T-helper 17 cell (primary cell): ENCODE measurements around the gene TTC36. TPM values are rescaled to one million over a fixed set of nuclear protein-coding genes. Genes with fewer than 3 reads are reported as not detected.

Experiments
- ATAC-seq: fragments of 150-1000 bp; cut with Tn5 transposase; 2 replicates; pipeline ENCODE4 v1.10.0; 2021; ENCODE audit warnings: mild to moderate bottlenecking, moderate library complexity
- DNase-seq, 3 donors: peaks; one replicate each; pipeline versions ENCODE4 v3.0.0 to v3.0.0-alpha.2; 2020 to 2021
- H3K9me3 ChIP-seq: one replicate; pipeline ENCODE4 v1.7.0; 2013; ENCODE audit warnings: low read length, mild to moderate bottlenecking; ENCODE audit not compliant: control insufficient read depth, poor library complexity, severe bottlenecking
- H3K27ac Mint-ChIP-seq: one replicate; pipeline ENCODE4 v1.8.0; 2022; ENCODE audit warnings: mild to moderate bottlenecking, moderate library complexity, mixed read lengths
- H3K27me3 Mint-ChIP-seq: one replicate; pipeline ENCODE4 v1.8.0; 2022; ENCODE audit warnings: mixed read lengths
- H3K36me3 Mint-ChIP-seq: one replicate; pipeline ENCODE4 v1.8.0; 2022; ENCODE audit warnings: low read depth, mixed read lengths
- H3K4me1 Mint-ChIP-seq: one replicate; pipeline ENCODE4 v1.8.0; 2022; ENCODE audit warnings: mild to moderate bottlenecking, mixed read lengths
- H3K4me3 Mint-ChIP-seq: one replicate; pipeline ENCODE4 v1.8.0; 2022; ENCODE audit warnings: mild to moderate bottlenecking, moderate library complexity, mixed read lengths
- total RNA-seq, 4 donors: library from RNA in 2 of 4; stranded (reverse) in 2 of 4; gene quantifications; one replicate each; pipeline ENCODE4 v1.2.3 and lab custom pipeline; 2022 to 2026

TTC36 gene
- total RNA-seq, 2 donors from 2014 or later, result 0.55 TPM; not detected in 1

GRCh38 chr11:118524757-118525470, 2.4 kb upstream of the TTC36 start:
- H3K4me3 Mint-ChIP-seq, result no peak overlapping the region
- H3K36me3 Mint-ChIP-seq, result peaks cover 3% of the 10 kb centered on the region
- DNase-seq, result no peak
- no peak for ATAC-seq
- no peaks in the 10 kb centered on the region for H3K27me3 Mint-ChIP-seq
- peaks cover 27% of the 10 kb centered on the region for H3K4me1 Mint-ChIP-seq
- H3K27ac Mint-ChIP-seq, result no peak overlapping the region
- H3K9me3 ChIP-seq, result no peaks in the 10 kb centered on the region

GRCh38 chr11:118526688-118527087, 586 bp upstream of the TTC36 start:
- H3K27ac Mint-ChIP-seq, result peak overlapping the region; percentile 32
- ATAC-seq, result no peak
- no peaks in the 10 kb centered on the region for H3K9me3 ChIP-seq

GRCh38 chr11:118528511-118528910, 1.2 kb downstream of the TTC36 start:
- peaks cover 34% of the 10 kb centered on the region for H3K4me1 Mint-ChIP-seq
- no peaks in the 10 kb centered on the region for H3K27me3 Mint-ChIP-seq
- H3K27ac Mint-ChIP-seq, result peak overlapping the region; percentile 81
- no peaks in the 10 kb centered on the region for H3K9me3 ChIP-seq
- no peak overlapping the region for H3K4me3 Mint-ChIP-seq
- H3K36me3 Mint-ChIP-seq, result peaks cover 2% of the 10 kb centered on the region
- ATAC-seq (no peak), DNase-seq (no peak)

More at GRCh38 chr11:118526688-118527087, 586 bp upstream of the TTC36 start:
- Mint-ChIP-seq H3K4me1 (peaks cover 34% of the 10 kb centered on the region), H3K27me3 (no peaks in the 10 kb centered on the region), H3K4me3 (no peak overlapping the region), H3K36me3 (peaks cover 2% of the 10 kb centered on the region)
- DNase-seq, result no peak

DNA sequence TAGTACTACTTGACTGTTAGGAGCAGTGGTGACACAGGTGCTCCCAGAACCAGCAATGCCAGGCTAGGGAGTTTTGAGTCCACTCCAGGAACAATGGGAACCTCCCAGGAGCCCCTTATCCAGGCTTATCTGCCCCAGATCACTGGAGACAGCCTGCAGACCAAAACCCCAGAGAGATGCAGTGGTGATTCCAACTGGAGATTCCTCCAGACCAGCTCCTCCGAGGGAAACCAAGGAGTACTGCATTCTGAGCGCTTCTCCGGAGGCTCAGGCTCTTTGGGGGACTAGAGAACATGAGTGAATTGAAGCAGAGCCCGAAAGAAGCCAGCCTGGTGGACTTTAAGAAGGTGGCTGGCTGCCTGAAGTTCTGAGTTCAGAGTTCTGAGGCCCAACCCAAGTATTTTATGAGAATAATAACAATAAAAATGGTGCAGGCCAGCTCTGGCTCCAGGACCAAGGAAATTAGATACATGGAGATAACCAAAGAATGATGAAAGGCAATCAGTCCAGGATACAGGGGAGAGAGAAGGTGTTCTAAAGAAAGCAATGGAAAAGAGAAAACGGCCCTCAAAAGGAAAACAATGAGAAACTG, 2.4 kb downstream of the TTC36 start:
- H3K9me3 ChIP-seq, result no peaks in the 10 kb centered on the region
- Mint-ChIP-seq H3K27ac (peak overlapping the region; percentile 81), H3K27me3 (no peaks in the 10 kb centered on the region), H3K4me1 (peaks cover 28% of the 10 kb centered on the region), H3K4me3 (peak overlapping the region; percentile 92), H3K36me3 (no peaks in the 10 kb centered on the region)
- ATAC-seq, result no peak
- DNase-seq, result no peak

GRCh38 chr11:118530180-118530682, 3.0 kb downstream of the TTC36 start:
- Mint-ChIP-seq H3K27me3 (no peaks in the 10 kb centered on the region), H3K27ac (peak overlapping the region; percentile 81), H3K4me3 (peak overlapping the region; percentile 92), H3K4me1 (peaks cover 28% of the 10 kb centered on the region), H3K36me3 (no peaks in the 10 kb centered on the region)
- H3K9me3 ChIP-seq, result no peaks in the 10 kb centered on the region
- ATAC-seq (no peak), DNase-seq (no peak)

DNA sequence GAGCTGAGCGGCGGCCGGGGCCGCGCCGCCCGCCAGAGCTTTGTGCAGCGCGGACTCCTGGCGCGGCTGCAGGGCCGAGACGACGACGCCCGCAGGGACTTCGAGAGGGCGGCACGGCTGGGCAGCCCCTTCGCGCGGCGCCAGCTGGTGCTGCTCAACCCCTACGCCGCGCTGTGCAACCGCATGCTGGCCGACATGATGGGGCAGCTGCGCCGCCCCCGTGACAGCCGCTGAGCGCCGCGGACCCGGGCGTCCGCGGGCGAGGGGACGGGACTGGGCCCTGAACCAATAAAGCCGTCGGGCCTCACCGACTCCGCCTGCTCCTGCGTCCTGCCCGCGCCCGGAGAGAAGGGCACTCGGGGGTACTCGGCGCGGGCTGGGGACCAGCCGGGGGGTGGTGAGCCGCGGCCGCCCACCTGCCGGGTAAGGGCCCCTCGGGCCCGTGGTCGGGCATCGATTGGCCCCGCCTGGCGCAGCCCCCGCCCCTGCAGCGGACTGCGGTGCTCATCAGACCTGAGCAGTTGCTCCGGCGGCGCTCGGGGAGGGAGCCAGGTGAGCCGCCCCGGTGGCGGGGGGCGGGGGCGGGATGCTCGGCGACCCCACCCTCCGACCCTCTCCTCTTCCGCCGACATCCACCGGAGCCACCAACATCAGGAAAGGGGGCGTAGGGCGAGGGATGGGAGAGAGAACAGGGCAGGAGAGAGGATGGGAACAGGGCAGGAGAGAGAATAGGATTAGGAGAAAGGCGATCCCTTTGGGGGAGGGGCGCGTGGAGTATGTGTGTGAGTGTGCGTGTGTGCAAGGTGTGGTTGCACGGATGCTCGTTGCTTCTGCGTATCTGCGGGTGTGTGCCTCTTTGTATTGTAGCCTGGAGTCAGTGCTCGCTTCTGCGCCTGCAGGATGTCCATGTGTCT, 3.7 kb downstream of the TTC36 start, which contains the start of gene TMEM25:
TMEM25 (plus strand) TSS at position 510 of the 914 bp plus-strand sequence. CDS start 610 bp downstream, outside the sequence.
- peak; percentile 58 to 61 (median 60) for DNase-seq
- ATAC-seq, result peak; percentile 90
- no peaks in the 10 kb centered on the region for H3K9me3 ChIP-seq
- no peaks in the 10 kb centered on the region for H3K36me3 Mint-ChIP-seq
- H3K4me3 Mint-ChIP-seq, result peak within 1 kb of the TSS; percentile 92
- H3K4me1 Mint-ChIP-seq, result peaks cover 28% of the 10 kb centered on the region
- peak within 1 kb of the TSS; percentile 81 for H3K27ac Mint-ChIP-seq
- no peaks in the 10 kb centered on the region for H3K27me3 Mint-ChIP-seq

- Mint-ChIP-seq H3K4me3 (peak overlapping the region; percentile 92), H3K27ac (no peak overlapping the region), H3K27me3 (no peaks in the 10 kb centered on the region), H3K36me3 (no peaks in the 10 kb centered on the region), H3K4me1 (peaks cover 28% of the 10 kb centered on the region)
- DNase-seq (no peak), ATAC-seq (peak; percentile 16)
- no peaks in the 10 kb centered on the region for H3K9me3 ChIP-seq
These were observed 4.4 kb downstream of the TTC36 start for GRCh38 chr11:118531597-118532084.

DNA sequence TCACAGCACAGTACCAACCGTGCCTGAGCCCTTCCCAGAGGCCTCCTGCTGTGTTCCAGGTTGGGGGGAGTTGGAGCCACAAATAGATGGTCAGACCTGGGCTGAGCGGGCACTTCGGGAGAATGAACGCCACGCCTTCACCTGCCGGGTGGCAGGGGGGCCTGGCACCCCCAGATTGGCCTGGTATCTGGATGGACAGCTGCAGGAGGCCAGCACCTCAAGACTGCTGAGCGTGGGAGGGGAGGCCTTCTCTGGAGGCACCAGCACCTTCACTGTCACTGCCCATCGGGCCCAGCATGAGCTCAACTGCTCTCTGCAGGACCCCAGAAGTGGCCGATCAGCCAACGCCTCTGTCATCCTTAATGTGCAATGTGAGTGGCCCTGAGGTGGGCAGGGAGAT, 4.8 kb downstream of the TTC36 start:
- Mint-ChIP-seq H3K27me3 (no peaks in the 10 kb centered on the region), H3K27ac (no peak overlapping the region), H3K36me3 (no peaks in the 10 kb centered on the region), H3K4me1 (peaks cover 25% of the 10 kb centered on the region), H3K4me3 (peak overlapping the region; percentile 92)
- DNase-seq (no peak), ATAC-seq (no peak)
- H3K9me3 ChIP-seq, result no peaks in the 10 kb centered on the region

DNA sequence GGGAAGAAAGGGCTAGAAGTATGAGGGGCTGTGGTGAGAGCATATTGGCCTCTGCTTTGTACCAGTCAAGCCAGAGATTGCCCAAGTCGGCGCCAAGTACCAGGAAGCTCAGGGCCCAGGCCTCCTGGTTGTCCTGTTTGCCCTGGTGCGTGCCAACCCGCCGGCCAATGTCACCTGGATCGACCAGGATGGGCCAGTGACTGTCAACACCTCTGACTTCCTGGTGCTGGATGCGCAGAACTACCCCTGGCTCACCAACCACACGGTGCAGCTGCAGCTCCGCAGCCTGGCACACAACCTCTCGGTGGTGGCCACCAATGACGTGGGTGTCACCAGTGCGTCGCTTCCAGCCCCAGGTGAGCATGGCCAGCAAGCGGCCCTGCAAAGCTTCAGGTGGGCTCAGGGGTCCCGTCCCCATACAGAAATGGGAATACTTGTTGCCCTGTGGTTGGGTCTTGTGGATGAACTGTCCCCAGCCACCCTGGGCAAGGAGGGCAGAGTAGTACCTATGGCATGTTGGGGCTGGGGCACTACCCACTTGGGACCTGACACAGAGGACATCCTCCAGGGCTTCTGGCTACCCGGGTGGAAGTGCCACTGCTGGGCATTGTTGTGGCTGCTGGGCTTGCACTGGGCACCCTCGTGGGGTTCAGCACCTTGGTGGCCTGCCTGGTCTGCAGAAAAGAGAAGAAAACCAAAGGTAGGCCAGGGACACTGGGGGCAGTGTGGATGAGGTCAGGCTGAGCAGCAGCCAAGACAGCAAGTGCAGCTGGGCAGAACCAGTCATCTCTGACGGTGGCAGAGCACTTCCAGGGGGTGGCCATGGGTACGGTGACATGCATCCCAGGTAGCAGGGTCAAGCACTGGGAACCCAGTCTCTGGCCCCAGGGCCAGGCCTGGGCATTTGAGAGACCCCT, 5.8 kb downstream of the TTC36 start:
- H3K9me3 ChIP-seq, result no peaks in the 10 kb centered on the region
- Mint-ChIP-seq H3K36me3 (no peaks in the 10 kb centered on the region), H3K4me3 (no peak overlapping the region), H3K27ac (no peak overlapping the region), H3K27me3 (no peaks in the 10 kb centered on the region), H3K4me1 (peaks cover 19% of the 10 kb centered on the region)
- DNase-seq (no peak), ATAC-seq (no peak)

GRCh38 chr11:118533769-118534729, 6.8 kb downstream of the TTC36 start:
- no peak overlapping the region for H3K27ac Mint-ChIP-seq
- no peaks in the 10 kb centered on the region for H3K9me3 ChIP-seq
- no peak for ATAC-seq
- DNase-seq, result no peak
- H3K36me3 Mint-ChIP-seq, result no peaks in the 10 kb centered on the region
- H3K27me3 Mint-ChIP-seq, result no peaks in the 10 kb centered on the region
- H3K4me3 Mint-ChIP-seq, result no peak overlapping the region
- H3K4me1 Mint-ChIP-seq, result peaks cover 16% of the 10 kb centered on the region

DNA sequence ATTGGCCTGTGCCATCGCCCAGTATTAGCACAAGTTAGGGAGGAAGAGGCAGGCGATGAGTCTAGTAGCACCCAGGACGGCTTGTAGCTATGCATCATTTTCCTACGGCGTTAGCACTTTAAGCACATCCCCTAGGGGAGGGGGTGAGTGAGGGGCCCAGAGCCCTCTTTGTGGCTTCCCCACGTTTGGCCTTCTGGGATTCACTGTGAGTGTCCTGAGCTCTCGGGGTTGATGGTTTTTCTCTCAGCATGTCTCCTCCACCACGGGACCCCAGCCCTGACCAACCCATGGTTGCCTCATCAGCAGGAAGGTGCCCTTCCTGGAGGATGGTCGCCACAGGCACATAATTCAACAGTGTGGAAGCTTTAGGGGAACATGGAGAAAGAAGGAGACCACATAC, 8.0 kb downstream of the TTC36 start:
- H3K27ac Mint-ChIP-seq, result no peak overlapping the region
- no peak for ATAC-seq

More for the DNA sequence above, 8.0 kb downstream of the TTC36 start:
- H3K4me1 Mint-ChIP-seq, result peaks cover 6% of the 10 kb centered on the region
- H3K27me3 Mint-ChIP-seq, result no peaks in the 10 kb centered on the region
- no peaks in the 10 kb centered on the region for H3K9me3 ChIP-seq
- no peaks in the 10 kb centered on the region for H3K36me3 Mint-ChIP-seq
- no peak for DNase-seq
- H3K4me3 Mint-ChIP-seq, result no peak overlapping the region
